ENCODE data around the gene MYL1. TPM values are rescaled to one million over a fixed set of nuclear protein-coding genes. Genes with fewer than 3 reads are reported as not detected.

Gene MYL1
- total and polyA plus RNA-seq, 2 of the 4 experiments (the other 2 are of a cell fraction), result not detected

DNA sequence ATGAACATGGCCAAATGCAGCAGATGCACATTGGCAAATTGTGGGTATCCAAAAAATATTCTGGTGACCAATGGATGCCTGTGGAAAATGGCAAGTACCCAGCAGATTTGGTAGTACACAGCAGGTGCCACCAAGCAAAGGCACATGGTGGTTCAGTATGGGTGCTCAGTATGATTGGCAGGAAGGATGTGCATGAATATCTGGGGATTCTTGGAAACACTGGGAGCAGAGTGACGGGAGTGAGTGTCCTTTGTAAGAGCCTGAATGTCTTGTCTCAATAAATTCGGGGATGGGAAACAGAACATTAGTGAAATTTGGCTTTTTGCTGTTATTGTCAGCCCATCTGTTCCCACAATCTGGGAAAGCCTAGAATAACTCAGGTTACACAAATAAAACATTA is 52.9 kb downstream of the MYL1 start:
- no TSS peak for BruUV-seq (replicated peaks)
- Histone ChIP-seq H3K36me3 (ENCODE audit: control insufficient read depth, insufficient read depth, low read length) (no peaks in the 10 kb centered on the region), H2AK5ac (ENCODE audit: low read depth, low read length) (no peak overlapping the region), H3K4me1 (ENCODE audit: control insufficient read depth, insufficient read depth, low read length) (no peaks in the 10 kb centered on the region), H3K9ac (ENCODE audit: low read depth, low read length) (no peak overlapping the region), H3K79me1 (ENCODE audit: low read depth in 1 of 2, low read length in 2 of 2) (no peaks in the 10 kb centered on the region), H4K91ac (ENCODE audit: insufficient read depth, low read depth, low read length) (no peak overlapping the region), H3K27ac (ENCODE audit: insufficient read depth, low read length) (no peak overlapping the region), H3K4me3 (ENCODE audit: insufficient read depth, low read depth, low read length) (no peak overlapping the region), H3K4ac (ENCODE audit: low read depth, low read length) (no peak overlapping the region), H3K9me3 (ENCODE audit: control insufficient read depth, insufficient read depth, low read length) (0 out of 2 replicates have a peak, but pooled peaks cover 2% of the 10 kb centered on the region), H3K56ac (ENCODE audit: extremely low read depth, insufficient read depth, low read length) (no peak overlapping the region), H3K23ac (ENCODE audit: low read depth, low read length) (no peak overlapping the region), H3K18ac (ENCODE audit: low read depth, low read length) (no peak overlapping the region), H3K14ac (replicated peaks; ENCODE audit: low read depth, low read length) (no peak overlapping the region), H3K9me1 (ENCODE audit: insufficient read depth, low read length) (no peaks in the 10 kb centered on the region), H4K8ac (ENCODE audit: low read depth in 2 of 2, low read length in 2 of 2) (no peak overlapping the region), H3K4me2 (ENCODE audit: low read depth, low read length) (no peak overlapping the region), H2BK120ac (ENCODE audit: low read depth, low read length) (no peak overlapping the region), H2BK5ac (ENCODE audit: low read depth, low read length, poor library complexity, severe bottlenecking) (no peak overlapping the region), H3K27me3 (ENCODE audit: control insufficient read depth, insufficient read depth, low read length) (no peaks in the 10 kb centered on the region), H2AK9ac (replicated peaks; ENCODE audit: low read depth, low read length, poor library complexity) (no peak overlapping the region), H2AFZ (replicated peaks; ENCODE audit: low read length, poor library complexity) (no peak overlapping the region), H2BK15ac (ENCODE audit: low read depth, low read length) (no peak overlapping the region), H4K20me1 (ENCODE audit: insufficient read depth, low read length) (no peaks in the 10 kb centered on the region), H2BK20ac (ENCODE audit: low read depth, low read length) (no peak overlapping the region), H4K5ac (ENCODE audit: low read depth, low read length) (no peak overlapping the region)
- in situ Hi-C loops (cut with MboI; ENCODE audit: low sequenced_read_pairs) (no loop called here), intact Hi-C loops (cut with micrococcal nuclease) (no loop called here), dilution Hi-C loops (cut with HindIII; ENCODE audit: low sequenced_read_pairs, unreplicated experiment) (no loop called here)
- POLR2A ChIA-PET (ENCODE audit: unreplicated experiment), result no interaction called here
- WGBS, 2 experiments (ENCODE audit: extremely low coverage in 2 of 2, insufficient read length in 1 of 2), result no CpG with 5 or more reads among the region's 2 CpGs
- TF ChIP-seq, protein P1, sequence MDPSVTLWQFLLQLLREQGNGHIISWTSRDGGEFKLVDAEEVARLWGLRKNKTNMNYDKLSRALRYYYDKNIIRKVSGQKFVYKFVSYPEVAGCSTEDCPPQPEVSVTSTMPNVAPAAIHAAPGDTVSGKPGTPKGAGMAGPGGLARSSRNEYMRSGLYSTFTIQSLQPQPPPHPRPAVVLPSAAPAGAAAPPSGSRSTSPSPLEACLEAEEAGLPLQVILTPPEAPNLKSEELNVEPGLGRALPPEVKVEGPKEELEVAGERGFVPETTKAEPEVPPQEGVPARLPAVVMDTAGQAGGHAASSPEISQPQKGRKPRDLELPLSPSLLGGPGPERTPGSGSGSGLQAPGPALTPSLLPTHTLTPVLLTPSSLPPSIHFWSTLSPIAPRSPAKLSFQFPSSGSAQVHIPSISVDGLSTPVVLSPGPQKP (IDR thresholded peaks at IDR 0.05; ENCODE audit: borderline replicate concordance, low read depth, low read length), result no peak
- TF ChIP-seq SMC3 (IDR thresholded peaks at IDR 0.05; ENCODE audit: low read depth, low read length) (no peak), CHD1 (IDR thresholded peaks at IDR 0.05; ENCODE audit: low read depth, low read length) (no peak), FOS (IDR thresholded peaks at IDR 0.05; ENCODE audit: low read depth, low read length) (no peak), NFE2L2 (IDR thresholded peaks at IDR 0.05; ENCODE audit: low read depth, low read length) (no peak), MXI1 (IDR thresholded peaks at IDR 0.05; ENCODE audit: borderline replicate concordance, low read depth, low read length) (no peak), RCOR1 (IDR thresholded peaks at IDR 0.05; ENCODE audit: insufficient replicate concordance, low read length) (no peak), MAZ (IDR thresholded peaks at IDR 0.05; ENCODE audit: borderline replicate concordance, low read depth, low read length) (no peak), RFX5 (IDR thresholded peaks at IDR 0.05; ENCODE audit: low read depth, low read length) (no peak), CEBPB (IDR thresholded peaks at IDR 0.05; ENCODE audit: low read depth, low read length) (no peak), POLR2A (IDR thresholded peaks at IDR 0.05; ENCODE audit: low read depth, low read length) (no peak), MAFK (IDR thresholded peaks at IDR 0.05; ENCODE audit: low read depth, low read length) (no peak), BHLHE40 (IDR thresholded peaks at IDR 0.05; ENCODE audit: low read depth, low read length) (no peak), RAD21 (IDR thresholded peaks at IDR 0.05; ENCODE audit: low read length) (no peak)
- TF ChIP-seq, protein P2, sequence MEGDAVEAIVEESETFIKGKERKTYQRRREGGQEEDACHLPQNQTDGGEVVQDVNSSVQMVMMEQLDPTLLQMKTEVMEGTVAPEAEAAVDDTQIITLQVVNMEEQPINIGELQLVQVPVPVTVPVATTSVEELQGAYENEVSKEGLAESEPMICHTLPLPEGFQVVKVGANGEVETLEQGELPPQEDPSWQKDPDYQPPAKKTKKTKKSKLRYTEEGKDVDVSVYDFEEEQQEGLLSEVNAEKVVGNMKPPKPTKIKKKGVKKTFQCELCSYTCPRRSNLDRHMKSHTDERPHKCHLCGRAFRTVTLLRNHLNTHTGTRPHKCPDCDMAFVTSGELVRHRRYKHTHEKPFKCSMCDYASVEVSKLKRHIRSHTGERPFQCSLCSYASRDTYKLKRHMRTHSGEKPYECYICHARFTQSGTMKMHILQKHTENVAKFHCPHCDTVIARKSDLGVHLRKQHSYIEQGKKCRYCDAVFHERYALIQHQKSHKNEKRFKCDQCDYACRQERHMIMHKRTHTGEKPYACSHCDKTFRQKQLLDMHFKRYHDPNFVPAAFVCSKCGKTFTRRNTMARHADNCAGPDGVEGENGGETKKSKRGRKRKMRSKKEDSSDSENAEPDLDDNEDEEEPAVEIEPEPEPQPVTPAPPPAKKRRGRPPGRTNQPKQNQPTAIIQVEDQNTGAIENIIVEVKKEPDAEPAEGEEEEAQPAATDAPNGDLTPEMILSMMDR (conservative IDR thresholded peaks at IDR 0.05; ENCODE audit: low read depth, low read length), result no peak
- TF ChIP-seq, protein P3, sequence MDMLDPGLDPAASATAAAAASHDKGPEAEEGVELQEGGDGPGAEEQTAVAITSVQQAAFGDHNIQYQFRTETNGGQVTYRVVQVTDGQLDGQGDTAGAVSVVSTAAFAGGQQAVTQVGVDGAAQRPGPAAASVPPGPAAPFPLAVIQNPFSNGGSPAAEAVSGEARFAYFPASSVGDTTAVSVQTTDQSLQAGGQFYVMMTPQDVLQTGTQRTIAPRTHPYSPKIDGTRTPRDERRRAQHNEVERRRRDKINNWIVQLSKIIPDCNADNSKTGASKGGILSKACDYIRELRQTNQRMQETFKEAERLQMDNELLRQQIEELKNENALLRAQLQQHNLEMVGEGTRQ (IDR thresholded peaks at IDR 0.05; ENCODE audit: low read depth, low read length), result no peak
- CTCF ChIA-PET, result no interaction called here
- no peak for ATAC-seq (ENCODE audit: low read depth)
- DNase-seq, result no peak

Measured in IMR-90 (cell line).